Epithelial cell of esophagus (primary cell): ENCODE results near the gene GALNT14.
A peak's percentile ranks its signal among the peaks of the same experiment; 100 is the strongest.
"Not testable (repeated sequence)": the region's sequence is repeated elsewhere in the genome, so short reads cannot be mapped to it uniquely, and the experiment has no call there.

Experiments used
- DNase-seq: peaks from one replicate; pipeline ENCODE4 v3.0.0; 2010; ENCODE audit warnings: low read depth
- H3K4me3 ChIP-seq: 2 replicates; pipeline ENCODE4 v1.5.1; 2011; ENCODE audit warnings: mild to moderate bottlenecking, low read length, control low read depth
- CTCF ChIP-seq: IDR thresholded peaks from 2 replicates; pipeline ENCODE4 v1.5.1; 2011; ENCODE audit warnings: low read depth, mild to moderate bottlenecking, low read length, control low read depth, inconsistent platforms; ENCODE audit not compliant: insufficient read depth; ENCODE audit errors: missing control alignments

Gene GALNT14

GRCh38 chr2:30920511-30920910 lies 217.7 kb downstream of the GALNT14 start:
- H3K4me3 ChIP-seq = no peak overlapping the region
- TF ChIP-seq CTCF = no peak
- no peak for DNase-seq

- DNase-seq = peak; percentile 62
- peak; percentile 55 for TF ChIP-seq CTCF
Measured at GRCh38 chr2:30915486-30915885, 222.8 kb downstream of the GALNT14 start.

GRCh38 chr2:30914456-30914855 lies 223.8 kb downstream of the GALNT14 start:
- H3K4me3 ChIP-seq = no peak overlapping the region
- no peak for TF ChIP-seq CTCF
- DNase-seq = peak; percentile 13

More at GRCh38 chr2:30915486-30915885, 222.8 kb downstream of the GALNT14 start:
- H3K4me3 ChIP-seq = no peak overlapping the region

- TF ChIP-seq CTCF = no peak
- H3K4me3 ChIP-seq = no peak overlapping the region
- no peak for DNase-seq
Measured at GRCh38 chr2:30912056-30912455, 226.2 kb downstream of the GALNT14 start.

GRCh38 chr2:30911327-30911726 lies 226.9 kb downstream of the GALNT14 start:
- no peak for TF ChIP-seq CTCF
- no peak overlapping the region for H3K4me3 ChIP-seq
- no peak for DNase-seq

GRCh38 chr2:30910686-30911085 lies 227.6 kb downstream of the GALNT14 start:
- DNase-seq = no peak
- no peak for TF ChIP-seq CTCF
- H3K4me3 ChIP-seq = no peak overlapping the region

GRCh38 chr2:30904437-30904836 lies 233.8 kb downstream of the GALNT14 start:
- DNase-seq, H3K4me3 ChIP-seq: not testable (repeated sequence)
